ENCODE data around the gene VDAC1. TPM values are rescaled to one million over a fixed set of nuclear protein-coding genes. Genes with fewer than 3 reads are reported as not detected.

The VDAC1 gene
- polyA plus RNA-seq, 1 experiment, result 187 TPM

DNA sequence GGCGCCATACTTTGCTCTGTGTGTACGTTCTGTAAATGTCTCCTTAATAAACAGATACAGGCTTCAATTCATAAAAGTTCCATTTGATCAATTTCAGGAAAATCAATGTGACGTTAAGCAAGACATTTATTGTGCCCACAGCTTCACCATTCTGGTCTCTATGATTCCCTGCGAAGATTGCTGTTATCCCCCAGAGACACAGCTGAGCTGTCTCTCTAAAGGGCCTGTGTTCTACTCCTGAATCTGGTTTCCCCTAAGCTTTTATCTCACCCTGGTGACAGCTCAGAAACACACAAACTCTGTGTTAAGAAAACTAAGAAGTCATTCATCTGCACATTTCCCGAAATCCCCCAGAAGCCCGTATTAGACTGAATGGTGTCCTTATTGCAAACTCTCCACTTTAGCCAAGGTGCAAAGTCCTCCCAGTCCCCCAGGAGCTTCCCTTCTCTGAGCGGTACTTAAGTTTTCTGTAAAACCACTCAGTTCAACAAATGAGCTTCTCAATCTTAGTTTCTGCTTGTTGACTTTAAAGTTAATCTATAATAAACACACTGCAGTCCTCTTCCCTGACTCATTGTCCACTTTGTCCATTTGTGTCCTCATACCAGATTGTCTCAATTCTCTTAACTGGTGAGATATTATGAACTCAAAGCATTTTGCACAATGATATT is 35.0 kb downstream of the VDAC1 start:
- TF ChIP-seq, protein P1, sequence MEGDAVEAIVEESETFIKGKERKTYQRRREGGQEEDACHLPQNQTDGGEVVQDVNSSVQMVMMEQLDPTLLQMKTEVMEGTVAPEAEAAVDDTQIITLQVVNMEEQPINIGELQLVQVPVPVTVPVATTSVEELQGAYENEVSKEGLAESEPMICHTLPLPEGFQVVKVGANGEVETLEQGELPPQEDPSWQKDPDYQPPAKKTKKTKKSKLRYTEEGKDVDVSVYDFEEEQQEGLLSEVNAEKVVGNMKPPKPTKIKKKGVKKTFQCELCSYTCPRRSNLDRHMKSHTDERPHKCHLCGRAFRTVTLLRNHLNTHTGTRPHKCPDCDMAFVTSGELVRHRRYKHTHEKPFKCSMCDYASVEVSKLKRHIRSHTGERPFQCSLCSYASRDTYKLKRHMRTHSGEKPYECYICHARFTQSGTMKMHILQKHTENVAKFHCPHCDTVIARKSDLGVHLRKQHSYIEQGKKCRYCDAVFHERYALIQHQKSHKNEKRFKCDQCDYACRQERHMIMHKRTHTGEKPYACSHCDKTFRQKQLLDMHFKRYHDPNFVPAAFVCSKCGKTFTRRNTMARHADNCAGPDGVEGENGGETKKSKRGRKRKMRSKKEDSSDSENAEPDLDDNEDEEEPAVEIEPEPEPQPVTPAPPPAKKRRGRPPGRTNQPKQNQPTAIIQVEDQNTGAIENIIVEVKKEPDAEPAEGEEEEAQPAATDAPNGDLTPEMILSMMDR (IDR thresholded peaks at IDR 0.05; ENCODE audit: insufficient read depth, low read depth, low read length), result no peak
- Histone ChIP-seq H3K4me3 (ENCODE audit: low read depth, low read length) (no peak overlapping the region), H3K36me3 (ENCODE audit: control insufficient read depth, insufficient read depth, low read length) (peaks cover 7% of the 10 kb centered on the region), H3K27me3 (ENCODE audit: control insufficient read depth, insufficient read depth, low read length) (no peaks in the 10 kb centered on the region)
- ChIA-PET POLR2A (interaction anchor here (0.6 kb wide), 1 partner anchor 99 kb away, joined by 4 read pairs; no protein-coding TSS in a partner anchor), CTCF (interaction anchor here (1.2 to 3.8 kb wide), 4 partner anchors 10 to 35 kb away, joined by 3 to 16 read pairs (median 4); partner anchors contain the start of gene VDAC1)
- DNase-seq (ENCODE audit: low read depth), result no peak

DNA sequence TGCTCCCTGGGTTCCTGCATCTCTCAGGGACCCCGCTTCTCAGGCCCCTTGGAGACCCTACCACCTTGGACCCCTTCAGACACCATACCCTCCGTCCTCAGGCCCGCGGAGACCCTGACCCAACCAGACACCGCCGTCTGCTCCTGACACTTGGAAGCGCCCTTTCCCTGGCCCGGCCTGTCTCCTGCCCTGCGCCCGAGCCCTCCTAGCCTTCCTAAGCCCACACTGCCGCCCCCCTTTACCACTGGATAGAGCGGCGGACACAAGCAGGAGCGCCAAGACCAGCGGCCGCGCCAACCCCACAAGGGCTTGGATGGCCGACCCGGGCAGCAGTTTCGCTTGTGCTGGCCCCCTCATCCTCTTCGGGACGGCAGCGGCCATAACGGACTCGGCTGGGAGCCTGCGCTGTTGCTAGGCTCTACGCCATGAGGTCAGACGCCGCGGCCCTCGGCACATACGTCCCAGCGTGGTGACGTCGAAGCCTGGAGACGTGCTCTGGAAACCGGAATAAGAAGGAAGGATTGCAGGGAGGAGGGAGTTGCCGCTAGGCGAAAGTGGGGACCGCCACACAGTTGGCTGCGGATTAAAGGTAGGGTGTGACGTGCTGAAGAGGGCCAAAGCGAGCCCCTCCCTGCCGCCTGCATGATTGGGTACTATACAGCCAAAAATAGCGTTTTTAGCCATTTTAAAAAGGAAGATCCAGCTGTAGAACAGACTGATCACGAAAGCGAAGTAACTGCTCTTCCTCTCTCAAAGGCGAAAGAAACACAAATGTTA is 36.4 kb downstream of the VDAC1 start, which contains the start of gene C5orf15:
C5orf15 (minus strand) TSS at position 422 of the 777 bp plus-strand sequence; CDS start at position 381, 41 bp downstream.
- H3K27me3 ChIP-seq (ENCODE audit: control insufficient read depth, insufficient read depth, low read length), result no peaks in the 10 kb centered on the region
- DNase-seq (ENCODE audit: low read depth), result peak; percentile 84
- TF ChIP-seq, protein P1 (IDR thresholded peaks at IDR 0.05; ENCODE audit: insufficient read depth, low read depth, low read length), result peak; percentile 26; the same call in 1 of the 2 replicates
- CTCF ChIA-PET, result interaction anchor here (3.8 kb wide), 1 partner anchor 11 kb away, joined by 16 read pairs; no protein-coding TSS in a partner anchor
- POLR2A ChIA-PET, result no interaction called here
- H3K4me3 ChIP-seq (ENCODE audit: low read depth, low read length), result peak within 1 kb of the TSS; percentile 99
- no peaks in the 10 kb centered on the region; the same call in none of the 2 replicates for H3K36me3 ChIP-seq (ENCODE audit: control insufficient read depth, insufficient read depth, low read length)

DNA sequence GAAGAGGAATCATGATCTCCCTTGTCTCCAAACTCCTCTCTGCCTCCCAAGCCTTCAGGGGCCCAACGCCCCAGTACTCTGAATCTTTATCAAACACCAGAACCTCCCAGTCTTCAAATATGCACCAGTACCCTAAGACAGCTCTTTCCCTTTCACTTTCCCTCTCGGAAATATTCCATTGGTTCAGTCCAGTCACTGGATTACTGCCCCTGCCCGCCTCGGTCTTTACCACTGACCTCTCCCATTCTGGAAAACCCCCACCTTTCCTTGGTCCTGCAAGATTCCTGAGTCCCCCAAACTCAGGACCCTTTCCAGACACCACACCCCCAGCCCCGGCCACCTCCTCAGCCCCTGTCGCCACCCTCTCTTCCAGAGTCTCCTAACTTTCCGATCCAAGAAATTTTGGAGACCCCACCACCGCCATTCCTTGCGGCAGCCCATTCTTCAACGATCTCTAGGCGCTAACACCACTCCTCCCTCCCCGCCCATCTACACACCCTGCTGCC is 37.0 kb downstream of the VDAC1 start:
- Histone ChIP-seq H3K4me3 (ENCODE audit: low read depth, low read length) (peak overlapping the region; percentile 99), H3K27me3 (ENCODE audit: control insufficient read depth, insufficient read depth, low read length) (no peaks in the 10 kb centered on the region), H3K36me3 (ENCODE audit: control insufficient read depth, insufficient read depth, low read length) (no peaks in the 10 kb centered on the region; the same call in 1 of the 2 replicates)
- DNase-seq (ENCODE audit: low read depth), result no peak
- ChIA-PET POLR2A (no interaction called here), CTCF (interaction anchor here (3.8 kb wide), 1 partner anchor 12 kb away, joined by 16 read pairs; no protein-coding TSS in a partner anchor)
- TF ChIP-seq, protein P1 (IDR thresholded peaks at IDR 0.05; ENCODE audit: insufficient read depth, low read depth, low read length), result no peak

DNA sequence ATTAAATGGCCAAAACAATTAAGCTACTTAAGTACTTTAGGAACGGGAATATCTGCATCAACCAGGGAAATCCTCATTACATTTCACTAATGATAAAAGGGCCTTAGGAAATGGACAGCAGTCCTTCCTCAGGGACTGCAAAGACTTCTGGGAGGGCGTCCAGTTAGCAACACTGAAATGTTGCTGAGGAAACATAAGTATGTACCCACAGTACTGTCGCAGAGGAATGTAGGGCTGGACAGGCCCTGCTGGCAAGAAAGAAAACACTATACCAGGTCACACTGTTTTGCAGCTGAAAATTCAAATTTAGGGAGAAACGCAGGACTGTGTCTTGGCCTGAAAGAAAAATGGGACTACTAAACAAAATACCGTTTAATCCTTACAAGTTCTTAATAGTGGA is 37.7 kb downstream of the VDAC1 start:
- CTCF ChIA-PET, result interaction anchor here (0.8 kb wide), 1 partner anchor 543 kb away, joined by 3 read pairs; no protein-coding TSS in a partner anchor
- POLR2A ChIA-PET, result no interaction called here
- TF ChIP-seq, protein P1 (IDR thresholded peaks at IDR 0.05; ENCODE audit: insufficient read depth, low read depth, low read length), result no peak
- no peaks in the 10 kb centered on the region; the same call in 1 of the 2 replicates for H3K36me3 ChIP-seq (ENCODE audit: control insufficient read depth, insufficient read depth, low read length)
- no peaks in the 10 kb centered on the region for H3K27me3 ChIP-seq (ENCODE audit: control insufficient read depth, insufficient read depth, low read length)
- H3K4me3 ChIP-seq (ENCODE audit: low read depth, low read length), result no peak overlapping the region; the same call in 1 of the 2 replicates
- no peak for DNase-seq (ENCODE audit: low read depth)

DNA sequence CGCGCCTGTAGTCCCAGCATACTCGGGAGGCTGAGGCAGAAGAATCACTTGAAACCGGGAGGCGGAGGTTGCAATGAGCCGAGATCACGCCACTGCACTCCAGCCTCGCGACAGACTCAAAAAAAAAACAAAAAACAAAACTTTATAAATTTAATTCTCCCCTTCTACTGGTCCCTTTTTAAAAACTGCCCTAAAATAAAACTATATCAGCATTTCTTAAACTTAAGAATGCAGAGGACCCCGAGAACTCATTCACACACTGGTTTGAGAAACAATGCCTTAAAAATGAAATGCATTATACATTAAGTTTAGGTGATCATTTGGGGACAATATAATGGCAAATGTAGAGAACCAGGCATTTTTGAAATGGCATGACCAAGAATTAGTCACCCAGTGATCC is 38.7 kb downstream of the VDAC1 start:
- CTCF ChIA-PET, result no interaction called here
- H3K4me3 ChIP-seq (ENCODE audit: low read depth, low read length), result no peak overlapping the region
- DNase-seq (ENCODE audit: low read depth), result no peak
- POLR2A ChIA-PET, result no interaction called here
- no peaks in the 10 kb centered on the region for H3K27me3 ChIP-seq (ENCODE audit: control insufficient read depth, insufficient read depth, low read length)
- TF ChIP-seq, protein P1 (IDR thresholded peaks at IDR 0.05; ENCODE audit: insufficient read depth, low read depth, low read length), result no peak
- H3K36me3 ChIP-seq (ENCODE audit: control insufficient read depth, insufficient read depth, low read length), result no peaks in the 10 kb centered on the region
